KG1 (cell line): Measurements from ENCODE around the gene CCDC70.
"Not testable (repeated sequence)": the region's sequence is repeated elsewhere in the genome, so short reads cannot be mapped to it uniquely, and the experiment has no call there.

Experiments
- DNase-seq: peaks from one replicate; lab custom pipeline; 2025; lab: John Stamatoyannopoulos, UW

The CCDC70 gene

GRCh38 chr13:51909265-51909664, 47.5 kb downstream of the CCDC70 start:
- not testable (repeated sequence) for DNase-seq

GRCh38 chr13:51910508-51910907, 48.7 kb downstream of the CCDC70 start:
- no peak for DNase-seq

- DNase-seq, result no peak
These were observed 50.3 kb downstream of the CCDC70 start for GRCh38 chr13:51912091-51912490.

GRCh38 chr13:51912511-51913225, 50.9 kb downstream of the CCDC70 start:
- no peak for DNase-seq

- DNase-seq, result no peak
These were observed 51.8 kb downstream of the CCDC70 start for GRCh38 chr13:51913421-51914136.

GRCh38 chr13:51914137-51914493, 52.3 kb downstream of the CCDC70 start:
- no peak for DNase-seq
